Right renal cortex interstitium (tissue), 3 donors: ENCODE data around the gene SLC38A3. TPM values are rescaled to one million over a fixed set of nuclear protein-coding genes. Genes with fewer than 3 reads are reported as not detected.
A peak's percentile ranks its signal among the peaks of the same experiment; 100 is the strongest.

Experiments
- DNase-seq, 3 donors: peaks; one replicate each; pipeline ENCODE4 v3.0.0-alpha.2; 2013; ENCODE audit warnings: low read depth in 3 of 3, low spot score in 2 of 3
- polyA plus RNA-seq, 3 donors: library from polyadenylated mRNA; unstranded; fragments of 120-200 nt; gene quantifications; one replicate each; pipeline ENCODE4 v1.2.1, GENCODE V29; 2013; ENCODE audit not compliant: insufficient read length in 3 of 3

Gene SLC38A3
- 10 to 100 TPM in 1 of 3 donors, 1 to 10 TPM in 2; 5.0 to 11.0 (median 6.8) TPM for polyA plus RNA-seq

- no peak for DNase-seq
Measured at GRCh38 chr3:50204804-50205412, at the start of gene SLC38A3. TSS of gene SLC38A3 (plus strand) at chr3:50205271. CDS start at chr3:50214200, 8,929 bp downstream.

GRCh38 chr3:50155491-50155878 lies 49.6 kb upstream of the SLC38A3 start:
- DNase-seq: no peak

- DNase-seq: no peak
Measured at GRCh38 chr3:50155891-50156290, 49.2 kb upstream of the SLC38A3 start.

GRCh38 chr3:50156549-50157493 lies 48.2 kb upstream of the SLC38A3 start:
- DNase-seq: no peak

- DNase-seq: no peak
Measured at GRCh38 chr3:50157827-50158529, 47.1 kb upstream of the SLC38A3 start.

GRCh38 chr3:50158530-50159146 lies 46.4 kb upstream of the SLC38A3 start:
- no peak for DNase-seq

- no peak for DNase-seq
Measured at GRCh38 chr3:50160561-50160983, 44.5 kb upstream of the SLC38A3 start.

GRCh38 chr3:50161320-50161719 lies 43.8 kb upstream of the SLC38A3 start:
- no peak for DNase-seq

- DNase-seq: no peak
Measured at GRCh38 chr3:50162034-50162883, 42.8 kb upstream of the SLC38A3 start.

- DNase-seq: no peak
Measured at GRCh38 chr3:50163572-50164455, 41.3 kb upstream of the SLC38A3 start.

- no peak for DNase-seq
Measured at GRCh38 chr3:50164481-50164880, 40.6 kb upstream of the SLC38A3 start.

- no peak for DNase-seq
Measured at GRCh38 chr3:50164984-50165909, 39.8 kb upstream of the SLC38A3 start.

- no peak for DNase-seq
Measured at GRCh38 chr3:50165910-50166538, 39.0 kb upstream of the SLC38A3 start.

- DNase-seq: peak in 1 of 3 donors; percentile 85
Measured at GRCh38 chr3:50166620-50167019, 38.5 kb upstream of the SLC38A3 start.

GRCh38 chr3:50167069-50167840 lies 37.8 kb upstream of the SLC38A3 start:
- no peak for DNase-seq

GRCh38 chr3:50167841-50168209 lies 37.2 kb upstream of the SLC38A3 start:
- DNase-seq: no peak

GRCh38 chr3:50168388-50168787 lies 36.7 kb upstream of the SLC38A3 start:
- no peak for DNase-seq
